Measurements from ENCODE around the gene CHST15. TPM values are rescaled to one million over a fixed set of nuclear protein-coding genes. Genes with fewer than 3 reads are reported as not detected.
A peak's percentile ranks its signal among the peaks of the same experiment; 100 is the strongest.

Gene CHST15
- polyA plus RNA-seq, 2 donors = 1.4 to 3.7 TPM

GRCh38 chr10:124112891-124113580 is 19.6 kb upstream of the CHST15 start:
- WGBS, 2 donors = 86 to 87% methylated on average over 16 of the region's 16 CpGs
- Histone ChIP-seq H3K27ac (ENCODE audit: low read depth in 2 of 2, low read length in 1 of 2) (no peak overlapping the region), H3K4me1 (ENCODE audit: control insufficient read depth in 2 of 2, insufficient read depth in 2 of 2, low read length in 1 of 2) (no peaks in the 10 kb centered on the region), H3K27me3 (ENCODE audit: control insufficient read depth in 1 of 2, insufficient read depth in 2 of 2, low read length in 2 of 2) (no peaks in the 10 kb centered on the region), H3K36me3 (ENCODE audit: control insufficient read depth in 2 of 2, insufficient read depth in 2 of 2, low read length in 1 of 2) (no peaks in the 10 kb centered on the region), H3K4me3 (ENCODE audit: low read depth in 1 of 2, low read length in 2 of 2) (no peak overlapping the region), H3K9me3 (ENCODE audit: control insufficient read depth in 2 of 2, insufficient read depth in 1 of 2, low read depth in 1 of 2, low read length in 1 of 2) (no peaks in the 10 kb centered on the region)

GRCh38 chr10:124110882-124111281 is 17.5 kb upstream of the CHST15 start:
- Histone ChIP-seq H3K9me3 (ENCODE audit: control insufficient read depth in 2 of 2, insufficient read depth in 1 of 2, low read depth in 1 of 2, low read length in 1 of 2) (no peaks in the 10 kb centered on the region), H3K4me1 (ENCODE audit: control insufficient read depth in 2 of 2, insufficient read depth in 2 of 2, low read length in 1 of 2) (peaks cover 5 to 13% of the 10 kb centered on the region in 2 donors), H3K4me3 (ENCODE audit: low read depth in 1 of 2, low read length in 2 of 2) (no peak overlapping the region), H3K27ac (ENCODE audit: low read depth in 2 of 2, low read length in 1 of 2) (no peak overlapping the region), H3K36me3 (ENCODE audit: control insufficient read depth in 2 of 2, insufficient read depth in 2 of 2, low read length in 1 of 2) (no peaks in the 10 kb centered on the region), H3K27me3 (ENCODE audit: control insufficient read depth in 1 of 2, insufficient read depth in 2 of 2, low read length in 2 of 2) (no peaks in the 10 kb centered on the region)
- WGBS, 2 donors = 90 to 96% methylated on average over 5 of the region's 5 CpGs

GRCh38 chr10:124109261-124109660 is 15.9 kb upstream of the CHST15 start:
- no peak overlapping the region for H3K4me3 ChIP-seq (ENCODE audit: low read depth in 1 of 2, low read length in 2 of 2)
- no peak overlapping the region for H3K27ac ChIP-seq (ENCODE audit: low read depth in 2 of 2, low read length in 1 of 2)
- H3K36me3 ChIP-seq (ENCODE audit: control insufficient read depth in 2 of 2, insufficient read depth in 2 of 2, low read length in 1 of 2) = no peaks in the 10 kb centered on the region
- no peaks in the 10 kb centered on the region for H3K9me3 ChIP-seq (ENCODE audit: control insufficient read depth in 2 of 2, insufficient read depth in 1 of 2, low read depth in 1 of 2, low read length in 1 of 2)
- peaks cover 5 to 19% of the 10 kb centered on the region in 2 donors for H3K4me1 ChIP-seq (ENCODE audit: control insufficient read depth in 2 of 2, insufficient read depth in 2 of 2, low read length in 1 of 2)
- WGBS, 2 donors = 73 to 78% methylated on average over 4 of the region's 4 CpGs
- H3K27me3 ChIP-seq (ENCODE audit: control insufficient read depth in 1 of 2, insufficient read depth in 2 of 2, low read length in 2 of 2) = no peaks in the 10 kb centered on the region

GRCh38 chr10:124107072-124107471 is 13.7 kb upstream of the CHST15 start:
- Histone ChIP-seq H3K27me3 (ENCODE audit: control insufficient read depth in 1 of 2, insufficient read depth in 2 of 2, low read length in 2 of 2) (no peaks in the 10 kb centered on the region), H3K4me1 (ENCODE audit: control insufficient read depth in 2 of 2, insufficient read depth in 2 of 2, low read length in 1 of 2) (peaks cover 5 to 19% of the 10 kb centered on the region in 2 donors), H3K36me3 (ENCODE audit: control insufficient read depth in 2 of 2, insufficient read depth in 2 of 2, low read length in 1 of 2) (no peaks in the 10 kb centered on the region), H3K9me3 (ENCODE audit: control insufficient read depth in 2 of 2, insufficient read depth in 1 of 2, low read depth in 1 of 2, low read length in 1 of 2) (no peaks in the 10 kb centered on the region), H3K27ac (ENCODE audit: low read depth in 2 of 2, low read length in 1 of 2) (peak overlapping the region in 1 of 2 donors; percentile 92), H3K4me3 (ENCODE audit: low read depth in 1 of 2, low read length in 2 of 2) (no peak overlapping the region)
- 47 to 62% methylated on average over 5 of the region's 5 CpGs for WGBS, 2 donors

- Histone ChIP-seq H3K4me1 (ENCODE audit: control insufficient read depth in 2 of 2, insufficient read depth in 2 of 2, low read length in 1 of 2) (peaks cover 5 to 19% of the 10 kb centered on the region in 2 donors), H3K27me3 (ENCODE audit: control insufficient read depth in 1 of 2, insufficient read depth in 2 of 2, low read length in 2 of 2) (no peaks in the 10 kb centered on the region), H3K27ac (ENCODE audit: low read depth in 2 of 2, low read length in 1 of 2) (peak overlapping the region; percentile 88 to 92), H3K36me3 (ENCODE audit: control insufficient read depth in 2 of 2, insufficient read depth in 2 of 2, low read length in 1 of 2) (no peaks in the 10 kb centered on the region), H3K9me3 (ENCODE audit: control insufficient read depth in 2 of 2, insufficient read depth in 1 of 2, low read depth in 1 of 2, low read length in 1 of 2) (no peaks in the 10 kb centered on the region), H3K4me3 (ENCODE audit: low read depth in 1 of 2, low read length in 2 of 2) (no peak overlapping the region)
- 23 to 27% methylated on average over 9 of the region's 9 CpGs for WGBS, 2 donors
Measured at GRCh38 chr10:124106241-124106879, 13.0 kb upstream of the CHST15 start.

- Histone ChIP-seq H3K4me1 (ENCODE audit: control insufficient read depth in 2 of 2, insufficient read depth in 2 of 2, low read length in 1 of 2) (peaks cover 5 to 19% of the 10 kb centered on the region in 2 donors), H3K9me3 (ENCODE audit: control insufficient read depth in 2 of 2, insufficient read depth in 1 of 2, low read depth in 1 of 2, low read length in 1 of 2) (no peaks in the 10 kb centered on the region), H3K36me3 (ENCODE audit: control insufficient read depth in 2 of 2, insufficient read depth in 2 of 2, low read length in 1 of 2) (no peaks in the 10 kb centered on the region), H3K4me3 (ENCODE audit: low read depth in 1 of 2, low read length in 2 of 2) (no peak overlapping the region), H3K27ac (ENCODE audit: low read depth in 2 of 2, low read length in 1 of 2) (peak overlapping the region; percentile 88 to 92), H3K27me3 (ENCODE audit: control insufficient read depth in 1 of 2, insufficient read depth in 2 of 2, low read length in 2 of 2) (no peaks in the 10 kb centered on the region)
- 30 to 41% methylated on average over 5 of the region's 5 CpGs for WGBS, 2 donors
Measured at GRCh38 chr10:124105594-124105993, 12.2 kb upstream of the CHST15 start.

- Histone ChIP-seq H3K36me3 (ENCODE audit: control insufficient read depth in 2 of 2, insufficient read depth in 2 of 2, low read length in 1 of 2) (no peaks in the 10 kb centered on the region), H3K9me3 (ENCODE audit: control insufficient read depth in 2 of 2, insufficient read depth in 1 of 2, low read depth in 1 of 2, low read length in 1 of 2) (no peaks in the 10 kb centered on the region), H3K4me3 (ENCODE audit: low read depth in 1 of 2, low read length in 2 of 2) (no peak overlapping the region), H3K27me3 (ENCODE audit: control insufficient read depth in 1 of 2, insufficient read depth in 2 of 2, low read length in 2 of 2) (no peaks in the 10 kb centered on the region), H3K27ac (ENCODE audit: low read depth in 2 of 2, low read length in 1 of 2) (peak overlapping the region; percentile 23 to 82), H3K4me1 (ENCODE audit: control insufficient read depth in 2 of 2, insufficient read depth in 2 of 2, low read length in 1 of 2) (peaks cover 5 to 19% of the 10 kb centered on the region in 2 donors)
- 71 to 76% methylated on average over 6 of the region's 6 CpGs for WGBS, 2 donors
Measured at GRCh38 chr10:124105045-124105444, 11.6 kb upstream of the CHST15 start.

GRCh38 chr10:124104011-124104627 is 10.7 kb upstream of the CHST15 start:
- no peaks in the 10 kb centered on the region for H3K27me3 ChIP-seq (ENCODE audit: control insufficient read depth in 1 of 2, insufficient read depth in 2 of 2, low read length in 2 of 2)
- no peak overlapping the region for H3K27ac ChIP-seq (ENCODE audit: low read depth in 2 of 2, low read length in 1 of 2)
- no peak overlapping the region for H3K4me3 ChIP-seq (ENCODE audit: low read depth in 1 of 2, low read length in 2 of 2)
- H3K9me3 ChIP-seq (ENCODE audit: control insufficient read depth in 2 of 2, insufficient read depth in 1 of 2, low read depth in 1 of 2, low read length in 1 of 2) = no peaks in the 10 kb centered on the region
- WGBS, 2 donors = 90 to 94% methylated on average over 9 of the region's 9 CpGs
- H3K4me1 ChIP-seq (ENCODE audit: control insufficient read depth in 2 of 2, insufficient read depth in 2 of 2, low read length in 1 of 2) = peaks cover 5 to 19% of the 10 kb centered on the region in 2 donors
- H3K36me3 ChIP-seq (ENCODE audit: control insufficient read depth in 2 of 2, insufficient read depth in 2 of 2, low read length in 1 of 2) = no peaks in the 10 kb centered on the region

GRCh38 chr10:124101351-124101750 is 8.0 kb upstream of the CHST15 start:
- H3K4me3 ChIP-seq (ENCODE audit: low read depth in 1 of 2, low read length in 2 of 2) = no peak overlapping the region
- H3K27ac ChIP-seq (ENCODE audit: low read depth in 2 of 2, low read length in 1 of 2) = no peak overlapping the region
- no peaks in the 10 kb centered on the region for H3K36me3 ChIP-seq (ENCODE audit: control insufficient read depth in 2 of 2, insufficient read depth in 2 of 2, low read length in 1 of 2)
- 69 to 78% methylated on average over 2 of the region's 2 CpGs for WGBS, 2 donors
- peaks cover 0 to 8% of the 10 kb centered on the region in 2 donors for H3K4me1 ChIP-seq (ENCODE audit: control insufficient read depth in 2 of 2, insufficient read depth in 2 of 2, low read length in 1 of 2)
- peaks cover 0 to 2% of the 10 kb centered on the region in 2 donors for H3K9me3 ChIP-seq (ENCODE audit: control insufficient read depth in 2 of 2, insufficient read depth in 1 of 2, low read depth in 1 of 2, low read length in 1 of 2)
- no peaks in the 10 kb centered on the region for H3K27me3 ChIP-seq (ENCODE audit: control insufficient read depth in 1 of 2, insufficient read depth in 2 of 2, low read length in 2 of 2)

Data from esophagus (tissue), 2 donors.